ENCODE data around the gene DENND1A. TPM values are rescaled to one million over a fixed set of nuclear protein-coding genes. Genes with fewer than 3 reads are reported as not detected.

DENND1A gene
- total and polyA plus RNA-seq, 2 donors, result 6.7 to 9.2 TPM

- Histone ChIP-seq H3K4me1 (ENCODE audit: control insufficient read depth in 2 of 2, insufficient read depth in 2 of 2, low read length in 2 of 2) (peaks cover 4 to 31% of the 10 kb centered on the region in 2 donors), H3K27me3 (ENCODE audit: control insufficient read depth in 2 of 2, insufficient read depth in 1 of 2, low read length in 1 of 2) (peaks cover 0 to 17% of the 10 kb centered on the region in 2 donors), H3K36me3 (ENCODE audit: control insufficient read depth in 2 of 2, insufficient read depth in 2 of 2, low read length in 1 of 2) (no peaks in the 10 kb centered on the region), H3K27ac (ENCODE audit: low read depth in 1 of 2, low read length in 1 of 2) (no peak overlapping the region), H3K4me3 (ENCODE audit: low read length in 2 of 2) (no peak overlapping the region), H3K9me3 (ENCODE audit: control insufficient read depth in 2 of 2, insufficient read depth in 1 of 2, low read length in 1 of 2) (no peaks in the 10 kb centered on the region)
- whole genome bisulfite sequencing, result 71% methylated on average over 9 of the region's 9 CpGs
- DNase-seq (ENCODE audit: low read depth in 6 of 9, low spot score in 9 of 9), result no peak
Measured at GRCh38 chr9:123354806-123355508, 575.0 kb downstream of the DENND1A start.

GRCh38 chr9:123353984-123354591 lies 575.8 kb downstream of the DENND1A start:
- Histone ChIP-seq H3K9me3 (ENCODE audit: control insufficient read depth in 2 of 2, insufficient read depth in 1 of 2, low read length in 1 of 2) (no peaks in the 10 kb centered on the region), H3K27me3 (ENCODE audit: control insufficient read depth in 2 of 2, insufficient read depth in 1 of 2, low read length in 1 of 2) (peaks cover 0 to 17% of the 10 kb centered on the region in 2 donors), H3K4me3 (ENCODE audit: low read length in 2 of 2) (no peak overlapping the region), H3K4me1 (ENCODE audit: control insufficient read depth in 2 of 2, insufficient read depth in 2 of 2, low read length in 2 of 2) (peaks cover 3 to 27% of the 10 kb centered on the region in 2 donors), H3K36me3 (ENCODE audit: control insufficient read depth in 2 of 2, insufficient read depth in 2 of 2, low read length in 1 of 2) (no peaks in the 10 kb centered on the region), H3K27ac (ENCODE audit: low read depth in 1 of 2, low read length in 1 of 2) (no peak overlapping the region)
- DNase-seq (ENCODE audit: low read depth in 6 of 9, low spot score in 9 of 9), result peak in 5 of 9 donors; percentile 35 to 63 (median 54)
- WGBS, result 29% methylated on average over 20 of the region's 20 CpGs

GRCh38 chr9:123353041-123353440 lies 576.9 kb downstream of the DENND1A start:
- 77% methylated on average over 4 of the region's 4 CpGs for WGBS
- no peaks in the 10 kb centered on the region for H3K9me3 ChIP-seq (ENCODE audit: control insufficient read depth in 2 of 2, insufficient read depth in 1 of 2, low read length in 1 of 2)
- no peak overlapping the region for H3K4me3 ChIP-seq (ENCODE audit: low read length in 2 of 2)
- no peak for DNase-seq (ENCODE audit: low read depth in 6 of 9, low spot score in 9 of 9)
- H3K36me3 ChIP-seq (ENCODE audit: control insufficient read depth in 2 of 2, insufficient read depth in 2 of 2, low read length in 1 of 2), result no peaks in the 10 kb centered on the region
- no peak overlapping the region for H3K27ac ChIP-seq (ENCODE audit: low read depth in 1 of 2, low read length in 1 of 2)
- peaks cover 0 to 17% of the 10 kb centered on the region in 2 donors for H3K4me1 ChIP-seq (ENCODE audit: control insufficient read depth in 2 of 2, insufficient read depth in 2 of 2, low read length in 2 of 2)
- peaks cover 0 to 17% of the 10 kb centered on the region in 2 donors for H3K27me3 ChIP-seq (ENCODE audit: control insufficient read depth in 2 of 2, insufficient read depth in 1 of 2, low read length in 1 of 2)

- DNase-seq (ENCODE audit: low read depth in 6 of 9, low spot score in 9 of 9), result no peak
- Histone ChIP-seq H3K4me1 (ENCODE audit: control insufficient read depth in 2 of 2, insufficient read depth in 2 of 2, low read length in 2 of 2) (peaks cover 0 to 13% of the 10 kb centered on the region in 2 donors), H3K9me3 (ENCODE audit: control insufficient read depth in 2 of 2, insufficient read depth in 1 of 2, low read length in 1 of 2) (no peaks in the 10 kb centered on the region), H3K36me3 (ENCODE audit: control insufficient read depth in 2 of 2, insufficient read depth in 2 of 2, low read length in 1 of 2) (no peaks in the 10 kb centered on the region), H3K4me3 (ENCODE audit: low read length in 2 of 2) (no peak overlapping the region), H3K27me3 (ENCODE audit: control insufficient read depth in 2 of 2, insufficient read depth in 1 of 2, low read length in 1 of 2) (peaks cover 0 to 17% of the 10 kb centered on the region in 2 donors), H3K27ac (ENCODE audit: low read depth in 1 of 2, low read length in 1 of 2) (no peak overlapping the region)
- WGBS, result 88% methylated on average over 8 of the region's 8 CpGs
Measured at GRCh38 chr9:123350590-123351310, 579.2 kb downstream of the DENND1A start.

GRCh38 chr9:123349691-123350480 lies 580.0 kb downstream of the DENND1A start:
- WGBS, result 39% methylated on average over 16 of the region's 16 CpGs
- H3K36me3 ChIP-seq (ENCODE audit: control insufficient read depth in 2 of 2, insufficient read depth in 2 of 2, low read length in 1 of 2), result no peaks in the 10 kb centered on the region
- H3K4me1 ChIP-seq (ENCODE audit: control insufficient read depth in 2 of 2, insufficient read depth in 2 of 2, low read length in 2 of 2), result peaks cover 0 to 10% of the 10 kb centered on the region in 2 donors
- DNase-seq (ENCODE audit: low read depth in 6 of 9, low spot score in 9 of 9), result peak in 8 of 9 donors; percentile 54 to 85 (median 71)
- H3K27ac ChIP-seq (ENCODE audit: low read depth in 1 of 2, low read length in 1 of 2), result no peak overlapping the region
- H3K27me3 ChIP-seq (ENCODE audit: control insufficient read depth in 2 of 2, insufficient read depth in 1 of 2, low read length in 1 of 2), result peaks cover 0 to 17% of the 10 kb centered on the region in 2 donors
- no peak overlapping the region for H3K4me3 ChIP-seq (ENCODE audit: low read length in 2 of 2)
- no peaks in the 10 kb centered on the region for H3K9me3 ChIP-seq (ENCODE audit: control insufficient read depth in 2 of 2, insufficient read depth in 1 of 2, low read length in 1 of 2)

GRCh38 chr9:123349033-123349432 lies 580.9 kb downstream of the DENND1A start:
- H3K4me1 ChIP-seq (ENCODE audit: control insufficient read depth in 2 of 2, insufficient read depth in 2 of 2, low read length in 2 of 2), result peaks cover 0 to 12% of the 10 kb centered on the region in 2 donors
- H3K27ac ChIP-seq (ENCODE audit: low read depth in 1 of 2, low read length in 1 of 2), result no peak overlapping the region
- DNase-seq (ENCODE audit: low read depth in 6 of 9, low spot score in 9 of 9), result no peak
- peaks cover 0 to 15% of the 10 kb centered on the region in 2 donors for H3K27me3 ChIP-seq (ENCODE audit: control insufficient read depth in 2 of 2, insufficient read depth in 1 of 2, low read length in 1 of 2)
- no peaks in the 10 kb centered on the region for H3K9me3 ChIP-seq (ENCODE audit: control insufficient read depth in 2 of 2, insufficient read depth in 1 of 2, low read length in 1 of 2)
- no peaks in the 10 kb centered on the region for H3K36me3 ChIP-seq (ENCODE audit: control insufficient read depth in 2 of 2, insufficient read depth in 2 of 2, low read length in 1 of 2)
- no peak overlapping the region for H3K4me3 ChIP-seq (ENCODE audit: low read length in 2 of 2)
- 65% methylated on average over 3 of the region's 3 CpGs for WGBS

- Histone ChIP-seq H3K27ac (ENCODE audit: low read depth in 1 of 2, low read length in 1 of 2) (no peak overlapping the region), H3K4me3 (ENCODE audit: low read length in 2 of 2) (no peak overlapping the region), H3K4me1 (ENCODE audit: control insufficient read depth in 2 of 2, insufficient read depth in 2 of 2, low read length in 2 of 2) (peaks cover 0 to 14% of the 10 kb centered on the region in 2 donors), H3K9me3 (ENCODE audit: control insufficient read depth in 2 of 2, insufficient read depth in 1 of 2, low read length in 1 of 2) (no peaks in the 10 kb centered on the region), H3K27me3 (ENCODE audit: control insufficient read depth in 2 of 2, insufficient read depth in 1 of 2, low read length in 1 of 2) (peaks cover 0 to 9% of the 10 kb centered on the region in 2 donors), H3K36me3 (ENCODE audit: control insufficient read depth in 2 of 2, insufficient read depth in 2 of 2, low read length in 1 of 2) (no peaks in the 10 kb centered on the region)
- no peak for DNase-seq (ENCODE audit: low read depth in 6 of 9, low spot score in 9 of 9)
- 93% methylated on average over 9 of the region's 9 CpGs for WGBS
Measured at GRCh38 chr9:123348317-123348992, 581.5 kb downstream of the DENND1A start.

GRCh38 chr9:123347289-123348060 lies 582.5 kb downstream of the DENND1A start:
- no peaks in the 10 kb centered on the region for H3K36me3 ChIP-seq (ENCODE audit: control insufficient read depth in 2 of 2, insufficient read depth in 2 of 2, low read length in 1 of 2)
- no peaks in the 10 kb centered on the region for H3K9me3 ChIP-seq (ENCODE audit: control insufficient read depth in 2 of 2, insufficient read depth in 1 of 2, low read length in 1 of 2)
- no peak for DNase-seq (ENCODE audit: low read depth in 6 of 9, low spot score in 9 of 9)
- H3K4me3 ChIP-seq (ENCODE audit: low read length in 2 of 2), result no peak overlapping the region
- H3K27me3 ChIP-seq (ENCODE audit: control insufficient read depth in 2 of 2, insufficient read depth in 1 of 2, low read length in 1 of 2), result no peaks in the 10 kb centered on the region
- 95% methylated on average over 12 of the region's 12 CpGs for WGBS
- H3K27ac ChIP-seq (ENCODE audit: low read depth in 1 of 2, low read length in 1 of 2), result no peak overlapping the region
- peaks cover 0 to 14% of the 10 kb centered on the region in 2 donors for H3K4me1 ChIP-seq (ENCODE audit: control insufficient read depth in 2 of 2, insufficient read depth in 2 of 2, low read length in 2 of 2)
